ENCODE measurements around the gene ZFYVE28.
"Not testable (repeated sequence)": the region's sequence is repeated elsewhere in the genome, so short reads cannot be mapped to it uniquely, and the experiment has no call there.

Gene ZFYVE28

GRCh38 chr4:2289955-2290333 lies 128.5 kb downstream of the ZFYVE28 start:
- DNase-seq (ENCODE audit: low spot score): no peak

DNA sequence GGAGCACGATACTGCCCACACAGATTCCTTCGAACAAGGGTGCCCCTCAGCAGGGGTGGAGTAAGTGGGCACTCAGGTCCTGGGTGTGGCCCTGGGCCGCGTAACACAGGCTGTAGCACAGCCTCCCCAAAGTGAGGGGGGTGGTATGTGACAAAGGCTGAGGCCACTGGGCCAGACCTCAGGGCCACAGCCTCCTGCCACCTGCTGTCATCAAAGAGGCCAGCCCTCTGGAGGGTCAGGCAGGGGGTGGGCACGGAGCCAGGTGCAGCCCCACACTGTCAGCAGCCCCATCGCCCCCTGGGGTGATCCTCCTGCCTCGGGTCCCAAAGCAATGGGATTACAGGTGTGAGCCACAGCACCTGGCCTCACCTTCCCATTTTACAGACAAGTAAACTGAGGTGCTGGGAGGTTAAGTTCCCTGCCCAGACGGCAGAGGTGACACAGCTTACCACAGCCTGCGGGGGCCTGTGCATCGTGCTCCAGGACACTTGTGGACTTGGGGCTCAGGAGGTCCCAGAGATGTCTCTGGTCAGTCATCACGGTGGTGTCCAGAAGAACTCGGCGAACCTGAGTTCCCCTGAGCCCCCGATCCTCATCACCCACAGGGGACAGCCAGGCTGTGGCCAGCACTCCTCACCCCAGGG lies 129.0 kb downstream of the ZFYVE28 start:
- DNase-seq (ENCODE audit: low spot score): no peak

GRCh38 chr4:2288051-2288541 lies 130.3 kb downstream of the ZFYVE28 start:
- DNase-seq (ENCODE audit: low spot score): no peak

- no peak for DNase-seq (ENCODE audit: low spot score)
These were observed 130.9 kb downstream of the ZFYVE28 start for GRCh38 chr4:2287594-2287915.

- DNase-seq (ENCODE audit: low spot score): no peak
These were observed 131.4 kb downstream of the ZFYVE28 start for GRCh38 chr4:2286904-2287593.

GRCh38 chr4:2285613-2286381 lies 132.6 kb downstream of the ZFYVE28 start:
- DNase-seq (ENCODE audit: low spot score): no peak

DNA sequence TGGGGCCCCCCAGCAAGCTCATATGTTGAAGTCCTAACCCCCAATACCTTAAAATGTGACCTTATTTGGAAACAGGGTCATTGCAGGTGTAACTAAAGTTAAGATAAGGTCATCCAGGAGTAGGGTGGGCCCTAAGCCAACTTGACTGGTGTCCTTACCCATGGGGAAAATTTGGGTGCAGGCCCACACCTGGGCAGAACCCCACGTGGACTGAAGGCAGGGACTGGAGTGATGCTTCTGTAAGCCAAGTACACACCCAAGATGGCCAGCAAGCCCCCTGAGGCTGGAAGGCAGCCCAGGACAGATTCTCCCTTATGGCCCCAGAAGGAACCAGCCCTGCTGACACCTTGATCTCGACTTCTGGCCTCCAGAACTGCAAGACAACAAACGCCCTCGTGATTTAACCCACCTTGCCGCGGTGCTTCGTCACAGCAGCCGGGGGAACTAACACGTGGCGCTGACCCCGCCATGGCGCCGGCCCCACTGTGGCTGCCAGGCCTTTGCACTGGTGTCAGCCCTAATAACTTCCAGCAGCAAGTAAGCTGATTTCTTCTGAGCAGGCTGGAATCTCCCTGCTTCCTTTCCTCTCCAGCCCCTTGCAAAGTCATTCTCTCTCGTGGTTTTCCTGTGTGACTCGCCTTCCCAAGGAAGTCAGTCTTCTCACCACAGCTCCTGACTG lies 133.4 kb downstream of the ZFYVE28 start:
- no peak for DNase-seq (ENCODE audit: low spot score)

GRCh38 chr4:2284161-2284933 lies 134.1 kb downstream of the ZFYVE28 start:
- DNase-seq (ENCODE audit: low spot score): no peak

GRCh38 chr4:2283199-2283711 lies 135.2 kb downstream of the ZFYVE28 start:
- DNase-seq (ENCODE audit: low spot score): no peak

- DNase-seq (ENCODE audit: low spot score): no peak
These were observed 136.7 kb downstream of the ZFYVE28 start for GRCh38 chr4:2281575-2282343.

DNA sequence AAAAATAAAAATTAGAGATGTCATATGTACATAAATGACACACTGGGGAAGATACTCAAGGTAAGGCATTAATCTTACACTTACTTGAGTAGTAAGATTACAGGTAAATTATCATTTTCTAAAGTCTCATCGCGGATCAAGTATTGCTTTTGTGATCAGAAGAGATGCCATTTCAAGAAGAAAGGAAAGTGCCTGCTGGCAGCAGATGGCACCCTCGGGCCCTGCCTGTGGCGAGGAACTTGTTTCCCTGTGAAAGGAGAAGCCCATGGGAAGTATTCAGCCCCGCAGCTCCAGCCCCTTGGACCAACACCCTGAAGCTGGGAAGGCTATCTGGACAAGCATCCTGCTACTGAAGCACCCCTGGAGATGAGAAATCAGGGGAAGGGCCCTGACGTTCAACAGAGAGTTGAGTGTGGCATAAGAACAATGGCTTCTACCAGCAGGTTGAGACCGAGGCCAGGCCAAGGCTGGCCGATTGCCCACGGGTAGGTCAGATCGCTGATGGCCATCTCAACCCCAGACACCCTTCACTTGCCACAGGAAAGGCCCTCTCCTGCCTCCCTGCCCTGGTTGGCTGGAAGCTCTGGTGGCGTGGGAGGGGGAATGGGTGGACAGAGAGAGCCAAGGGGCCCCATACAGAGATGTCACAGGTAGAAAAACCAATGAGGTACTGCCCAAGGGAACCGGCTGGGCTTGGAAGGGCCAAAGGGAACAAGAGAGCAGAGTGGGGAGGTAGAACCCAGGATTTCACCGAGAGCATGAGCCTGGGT lies 137.7 kb downstream of the ZFYVE28 start:
- DNase-seq (ENCODE audit: low spot score): no peak

GRCh38 chr4:2277956-2278355 lies 140.5 kb downstream of the ZFYVE28 start:
- no peak for DNase-seq (ENCODE audit: low spot score)

- DNase-seq (ENCODE audit: low spot score): no peak
These were observed 141.7 kb downstream of the ZFYVE28 start for GRCh38 chr4:2276581-2277325.

DNA sequence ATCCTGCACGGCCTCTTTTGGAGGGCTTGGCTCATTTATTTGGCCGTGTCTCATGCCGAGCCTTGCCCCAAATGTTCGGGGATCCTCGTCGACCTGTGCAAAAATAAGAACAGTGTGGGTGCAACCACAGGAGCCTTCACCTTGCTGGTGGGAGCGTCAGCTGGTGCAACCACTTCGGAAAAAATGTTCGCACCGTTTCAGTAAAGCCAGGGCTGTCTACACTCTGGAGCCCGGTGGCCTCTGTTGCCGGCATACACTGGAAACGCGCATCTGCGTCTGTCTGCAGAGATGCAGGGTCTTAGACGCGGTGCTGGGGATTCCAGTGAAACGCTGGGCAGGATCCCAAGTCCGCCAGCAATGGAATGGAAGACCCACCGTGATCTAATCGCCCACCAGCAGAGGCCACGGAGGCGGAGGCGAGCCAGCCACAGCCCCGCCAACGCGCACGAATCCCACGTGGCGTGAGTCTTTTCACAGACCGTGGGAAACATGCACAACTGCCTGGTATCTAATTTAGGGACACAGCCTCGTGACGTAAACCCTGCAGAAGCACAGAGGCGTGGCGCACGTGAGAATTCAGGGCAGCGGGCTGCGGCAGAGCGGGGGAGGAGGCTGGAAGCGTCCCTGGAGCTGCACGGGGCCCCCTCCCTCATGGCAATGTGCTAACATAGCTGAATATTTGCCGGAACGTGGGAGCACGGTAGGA lies 142.7 kb downstream of the ZFYVE28 start:
- DNase-seq (ENCODE audit: low spot score): no peak

DNA sequence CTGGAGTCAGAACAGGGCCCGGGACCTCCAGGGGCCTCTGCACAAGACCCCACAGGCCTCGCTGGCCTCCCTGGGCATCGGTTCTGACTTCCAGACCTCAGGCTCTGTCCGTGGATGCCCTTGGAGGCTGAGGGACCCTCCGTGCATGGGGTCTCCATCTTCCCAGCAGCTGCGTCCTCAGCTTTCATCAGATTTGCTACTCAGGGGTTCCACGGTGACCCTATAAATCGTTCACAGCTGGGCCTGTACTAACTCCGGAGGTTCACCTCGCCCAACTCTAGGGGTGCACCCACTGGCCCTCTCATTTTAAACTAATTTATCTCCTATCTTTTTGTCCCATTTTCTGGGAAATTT lies 143.4 kb downstream of the ZFYVE28 start:
- not testable (repeated sequence) for DNase-seq (ENCODE audit: low spot score)

DNA sequence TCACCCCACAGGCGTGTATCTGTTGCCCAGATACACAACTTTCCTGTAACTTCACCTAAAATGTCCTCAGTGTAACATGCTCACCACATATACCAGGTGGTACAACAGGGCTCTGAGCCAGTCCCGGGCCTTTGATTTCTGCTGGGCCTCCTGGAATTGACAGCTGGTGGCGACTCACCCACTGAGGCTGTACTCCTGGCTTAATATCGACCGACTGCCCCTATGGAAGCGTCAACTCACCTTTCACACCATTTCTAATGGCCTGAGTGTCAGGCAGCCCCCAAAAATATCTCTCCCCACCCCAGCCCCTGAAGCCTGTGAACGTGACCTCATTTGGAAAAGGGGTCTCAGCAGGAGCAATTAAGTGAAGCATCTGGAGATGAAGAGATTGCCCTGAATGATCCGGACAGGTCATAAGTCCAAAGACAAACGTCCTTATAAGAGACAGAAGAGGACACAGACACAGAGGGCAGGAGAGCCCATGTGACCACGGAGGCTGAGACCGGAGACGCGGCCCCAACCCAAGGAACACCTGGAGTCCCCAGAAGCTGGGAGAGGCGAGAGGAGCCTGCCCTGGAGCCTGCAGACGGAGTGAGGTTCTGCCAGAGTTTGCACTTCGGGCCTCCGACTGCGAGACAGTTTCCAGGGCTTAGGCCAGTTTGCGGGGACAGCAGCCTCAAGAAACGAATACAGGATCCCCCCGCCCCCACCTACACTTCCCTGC lies 144.0 kb downstream of the ZFYVE28 start:
- no peak for DNase-seq (ENCODE audit: low spot score)

DNA sequence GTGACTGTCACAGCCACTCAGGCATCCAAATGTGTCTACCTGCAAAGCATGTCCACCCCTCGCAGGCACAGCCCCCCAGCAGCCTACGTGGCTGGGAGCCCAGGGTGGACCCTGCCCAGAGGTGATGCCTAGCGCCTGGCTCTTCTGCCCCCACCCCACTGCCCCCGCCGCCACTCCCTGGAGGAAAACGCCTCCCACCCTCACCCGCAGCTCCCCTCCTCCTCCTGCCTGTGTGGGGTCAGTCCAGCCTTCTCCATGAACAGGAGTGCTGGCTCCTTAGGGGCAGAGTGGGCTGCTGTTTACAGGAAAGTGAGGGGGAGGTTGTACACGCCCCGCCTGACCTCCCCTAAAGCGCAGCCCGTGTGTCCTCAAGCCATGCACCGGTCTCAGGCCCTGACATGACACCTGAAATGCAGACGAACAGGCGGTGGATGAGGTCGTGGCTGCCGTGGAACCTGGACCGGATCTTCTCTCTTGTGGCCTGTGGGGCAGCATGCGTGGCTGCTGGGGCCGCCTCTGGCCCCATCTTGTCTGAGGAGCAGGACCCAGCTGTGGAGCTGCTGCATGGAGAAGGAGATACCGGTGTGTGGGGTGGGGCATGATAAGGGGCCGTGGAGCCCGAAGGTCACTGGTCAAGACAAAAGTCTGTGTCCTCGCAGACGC lies 144.7 kb downstream of the ZFYVE28 start:
- DNase-seq (ENCODE audit: low spot score): no peak

Measured in SK-N-DZ (cell line).